Activated naive CD4-positive, alpha-beta T cell treated with anti-CD3 and anti-CD28 coated beads for 36 hours (primary cell): ENCODE results near the gene CLMN. TPM values are rescaled to one million over a fixed set of nuclear protein-coding genes. Genes with fewer than 3 reads are reported as not detected.
A peak's percentile ranks its signal among the peaks of the same experiment; 100 is the strongest.

Experiments
- CTCF ChIA-PET: fragments of 350-600 bp; sonication (Branson Sonifier 250); formaldehyde crosslinking; loops from one replicate; lab custom pipeline; 2021; ENCODE audit warnings: antibody characterized with exemption; lab: Charles Lee
- DNase-seq: peaks from one replicate; pipeline ENCODE4 v3.0.0-alpha.2; 2020
- H3K27ac Mint-ChIP-seq: one replicate; pipeline ENCODE4 v1.8.0; 2021; ENCODE audit warnings: mild to moderate bottlenecking, mixed read lengths
- H3K27me3 Mint-ChIP-seq: one replicate; pipeline ENCODE4 v1.8.0; 2021; ENCODE audit warnings: low read depth, mixed read lengths
- H3K36me3 Mint-ChIP-seq: one replicate; pipeline ENCODE4 v1.8.0; 2021; ENCODE audit warnings: low read depth, mixed read lengths
- H3K4me1 Mint-ChIP-seq: one replicate; pipeline ENCODE4 v1.8.0; 2021; ENCODE audit warnings: low read depth, mixed read lengths
- H3K4me3 Mint-ChIP-seq: one replicate; pipeline ENCODE4 v1.8.0; 2021; ENCODE audit warnings: mild to moderate bottlenecking, moderate library complexity, mixed read lengths
- H3K9me3 Mint-ChIP-seq: one replicate; pipeline ENCODE4 v1.8.0; 2021; ENCODE audit warnings: mixed read lengths
- intact Hi-C: fragments of 100-400 bp; cut with micrococcal nuclease; formaldehyde crosslinking; loops from one replicate; pipeline ENCODE4 v1.15.1; 2023
- total RNA-seq, 2 experiments: library from RNA; stranded (reverse); gene quantifications; one replicate each; pipeline ENCODE4 v1.2.3, GENCODE V29; 2021

The CLMN gene
- total RNA-seq, 2 experiments from 2014 or later: 1.9 to 2.6 TPM

DNA sequence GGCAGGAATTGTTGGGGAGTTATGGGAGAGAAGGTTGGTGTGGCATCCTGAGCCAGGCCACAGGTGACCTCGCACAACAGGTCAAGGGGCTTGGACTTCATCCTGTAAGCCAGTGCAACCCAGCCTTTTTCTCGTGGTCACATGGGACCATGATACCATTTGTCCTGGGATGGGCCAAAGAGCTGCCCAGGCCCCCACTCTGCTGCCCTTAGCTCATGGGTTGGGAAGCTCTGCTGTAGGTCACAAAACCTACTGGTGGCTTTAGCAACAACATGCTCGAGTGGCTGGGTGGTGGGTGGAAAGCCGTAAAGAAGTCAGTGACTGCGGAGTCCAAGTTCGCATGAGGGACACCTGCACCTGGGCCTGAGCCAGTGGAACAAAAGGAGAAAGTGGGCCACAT, 4.6 kb downstream of the CLMN start:
- H3K9me3 Mint-ChIP-seq: no peaks in the 10 kb centered on the region
- H3K4me3 Mint-ChIP-seq: no peak overlapping the region
- no peak overlapping the region for H3K27ac Mint-ChIP-seq
- H3K4me1 Mint-ChIP-seq: peaks cover 15% of the 10 kb centered on the region
- DNase-seq: no peak
- peaks cover 21% of the 10 kb centered on the region for H3K27me3 Mint-ChIP-seq
- no peaks in the 10 kb centered on the region for H3K36me3 Mint-ChIP-seq
- CTCF ChIA-PET: no interaction called here
- intact Hi-C loops: loop anchor here (5.0 kb wide), 2 partner anchors 48 to 158 kb away; partner anchors contain the start of gene DICER1

DNA sequence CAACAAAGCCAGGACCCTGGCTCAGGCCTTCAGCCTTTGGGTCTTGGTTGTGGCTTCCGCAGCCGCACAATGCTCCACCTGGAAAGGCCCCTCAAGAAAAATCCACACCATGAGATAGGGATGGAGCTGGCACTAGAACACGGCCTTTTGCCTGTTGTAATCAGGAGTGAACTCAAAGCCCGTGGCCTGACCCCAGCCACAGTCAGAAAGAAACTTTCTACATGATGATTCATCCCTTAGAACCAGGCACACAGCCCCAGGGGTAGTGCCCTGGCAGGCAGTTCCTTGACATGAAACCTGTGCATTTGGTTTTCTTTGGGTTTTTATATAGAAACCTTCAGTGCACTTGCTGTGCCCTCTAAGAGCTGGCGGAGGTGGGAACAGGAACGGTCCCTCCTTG, 5.1 kb downstream of the CLMN start:
- Mint-ChIP-seq H3K9me3 (no peaks in the 10 kb centered on the region), H3K4me3 (no peak overlapping the region), H3K4me1 (peaks cover 15% of the 10 kb centered on the region), H3K27me3 (peaks cover 21% of the 10 kb centered on the region), H3K36me3 (no peaks in the 10 kb centered on the region), H3K27ac (no peak overlapping the region)
- CTCF ChIA-PET: no interaction called here
- intact Hi-C loops: loop anchor here (5.0 kb wide), 3 partner anchors 47 to 218 kb away; partner anchors contain the start of gene DICER1
- peak; percentile 71 for DNase-seq

DNA sequence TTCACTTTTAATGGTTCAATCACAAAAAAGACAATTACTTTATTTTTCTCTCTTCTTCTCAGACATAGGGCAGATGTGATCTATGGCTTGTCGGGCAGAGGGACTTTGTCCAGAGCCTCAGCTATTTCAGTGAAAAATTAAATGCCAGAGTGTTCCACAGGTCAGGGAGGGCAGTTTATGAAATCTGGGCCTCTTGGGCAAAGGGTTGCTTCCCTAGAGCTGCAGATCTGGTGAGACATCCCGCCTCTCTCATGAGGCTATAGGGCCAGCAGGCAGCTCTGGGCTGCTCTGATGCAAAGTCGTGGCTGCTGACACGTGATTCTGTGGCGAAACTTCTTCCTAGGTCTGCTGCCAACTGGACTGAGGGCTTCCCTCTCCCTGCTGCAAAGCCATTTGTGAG, 6.0 kb downstream of the CLMN start:
- intact Hi-C loops: loop anchor here (5.0 kb wide), 1 partner anchor 219 kb away; no protein-coding TSS in a partner anchor
- no peak for DNase-seq
- Mint-ChIP-seq H3K27me3 (peaks cover 16% of the 10 kb centered on the region), H3K36me3 (no peaks in the 10 kb centered on the region), H3K27ac (no peak overlapping the region), H3K4me3 (no peak overlapping the region), H3K4me1 (peaks cover 9% of the 10 kb centered on the region), H3K9me3 (no peaks in the 10 kb centered on the region)
- CTCF ChIA-PET: interaction anchor here (0.6 kb wide), 1 partner anchor 246 kb away, joined by 5 read pairs; no protein-coding TSS in a partner anchor

GRCh38 chr14:95313190-95313589, 6.5 kb downstream of the CLMN start:
- intact Hi-C loops: loop anchor here (5.0 kb wide), 1 partner anchor 219 kb away; no protein-coding TSS in a partner anchor
- CTCF ChIA-PET: interaction anchor here (0.6 kb wide), 1 partner anchor 246 kb away, joined by 5 read pairs; no protein-coding TSS in a partner anchor

GRCh38 chr14:95312311-95312710, 7.4 kb downstream of the CLMN start:
- intact Hi-C loops: loop anchor here (5.0 kb wide), 1 partner anchor 220 kb away; no protein-coding TSS in a partner anchor
- H3K36me3 Mint-ChIP-seq: no peaks in the 10 kb centered on the region
- H3K27me3 Mint-ChIP-seq: peaks cover 9% of the 10 kb centered on the region
- H3K4me3 Mint-ChIP-seq: no peak overlapping the region
- no peaks in the 10 kb centered on the region for H3K9me3 Mint-ChIP-seq
- no peak overlapping the region for H3K27ac Mint-ChIP-seq
- peaks cover 9% of the 10 kb centered on the region for H3K4me1 Mint-ChIP-seq
- DNase-seq: no peak
- CTCF ChIA-PET: no interaction called here

More at GRCh38 chr14:95313190-95313589, 6.5 kb downstream of the CLMN start:
- Mint-ChIP-seq H3K4me1 (peaks cover 9% of the 10 kb centered on the region), H3K9me3 (no peaks in the 10 kb centered on the region), H3K27me3 (peaks cover 15% of the 10 kb centered on the region), H3K4me3 (no peak overlapping the region), H3K36me3 (no peaks in the 10 kb centered on the region), H3K27ac (no peak overlapping the region)
- no peak for DNase-seq

DNA sequence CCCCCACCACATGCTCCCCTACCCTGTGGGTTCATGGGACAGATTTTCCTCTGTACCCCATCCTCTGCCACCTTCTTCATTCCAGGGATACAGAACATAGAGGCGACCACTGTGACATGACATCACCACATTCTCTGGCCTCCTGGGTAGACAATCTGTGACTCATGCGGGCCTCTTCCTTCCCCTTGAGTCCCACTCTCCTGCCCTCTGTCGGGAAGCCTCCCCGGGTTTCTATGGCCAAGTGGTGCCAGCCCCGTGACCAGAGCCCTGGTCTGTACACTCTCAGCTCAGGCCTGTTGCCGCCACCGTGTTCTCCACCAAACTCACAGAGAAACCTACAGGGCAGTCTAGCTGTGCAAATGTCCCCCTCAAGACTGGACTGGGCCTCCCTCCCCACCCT, 8.0 kb downstream of the CLMN start:
- Mint-ChIP-seq H3K4me1 (peaks cover 9% of the 10 kb centered on the region), H3K36me3 (no peaks in the 10 kb centered on the region), H3K27ac (no peak overlapping the region), H3K4me3 (no peak overlapping the region), H3K27me3 (peaks cover 5% of the 10 kb centered on the region), H3K9me3 (no peaks in the 10 kb centered on the region)
- DNase-seq: no peak
- intact Hi-C loops: loop anchor here (5.0 kb wide), 1 partner anchor 221 kb away; no protein-coding TSS in a partner anchor
- CTCF ChIA-PET: no interaction called here

GRCh38 chr14:95310635-95311380, 8.9 kb downstream of the CLMN start:
- Mint-ChIP-seq H3K27me3 (peaks cover 2% of the 10 kb centered on the region), H3K4me1 (peaks cover 9% of the 10 kb centered on the region), H3K4me3 (no peak overlapping the region), H3K9me3 (no peaks in the 10 kb centered on the region), H3K36me3 (no peaks in the 10 kb centered on the region), H3K27ac (no peak overlapping the region)
- intact Hi-C loops: loop anchor here (5.0 kb wide), 1 partner anchor 221 kb away; no protein-coding TSS in a partner anchor
- CTCF ChIA-PET: no interaction called here
- no peak for DNase-seq

- no peak overlapping the region for H3K27ac Mint-ChIP-seq
- CTCF ChIA-PET: no interaction called here
- H3K4me1 Mint-ChIP-seq: peaks cover 4% of the 10 kb centered on the region
- no peak for DNase-seq
- peaks cover 2% of the 10 kb centered on the region for H3K27me3 Mint-ChIP-seq
- no peak overlapping the region for H3K4me3 Mint-ChIP-seq
- intact Hi-C loops: loop anchor here (5.0 kb wide), 1 partner anchor 223 kb away; no protein-coding TSS in a partner anchor
- H3K9me3 Mint-ChIP-seq: no peaks in the 10 kb centered on the region
- H3K36me3 Mint-ChIP-seq: no peaks in the 10 kb centered on the region
Measured at GRCh38 chr14:95309261-95310051, 10.3 kb downstream of the CLMN start.

DNA sequence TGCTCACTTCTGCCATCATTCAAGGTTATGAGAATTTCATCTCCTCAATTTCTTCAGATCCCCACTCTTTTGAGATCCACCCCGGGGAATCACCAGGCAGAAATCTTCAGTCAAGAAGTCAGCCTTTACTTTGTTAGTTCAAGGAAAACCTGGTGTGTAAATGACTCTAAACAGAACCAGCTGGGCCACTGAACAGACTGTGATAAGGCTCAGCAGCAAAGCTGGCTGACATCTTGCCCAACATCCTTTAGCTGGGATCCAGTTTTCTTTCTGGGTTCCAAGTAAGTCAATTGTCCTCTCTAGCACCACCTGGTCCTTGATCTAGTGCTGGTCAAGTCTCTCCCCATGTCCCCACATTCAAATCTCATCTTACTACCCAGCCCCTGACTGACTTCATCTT, 11.6 kb downstream of the CLMN start:
- Mint-ChIP-seq H3K27me3 (peaks cover 2% of the 10 kb centered on the region), H3K4me1 (no peaks in the 10 kb centered on the region), H3K4me3 (no peak overlapping the region), H3K9me3 (no peaks in the 10 kb centered on the region), H3K36me3 (no peaks in the 10 kb centered on the region), H3K27ac (no peak overlapping the region)
- no peak for DNase-seq
- CTCF ChIA-PET: no interaction called here
- intact Hi-C loops: no loop called here

DNA sequence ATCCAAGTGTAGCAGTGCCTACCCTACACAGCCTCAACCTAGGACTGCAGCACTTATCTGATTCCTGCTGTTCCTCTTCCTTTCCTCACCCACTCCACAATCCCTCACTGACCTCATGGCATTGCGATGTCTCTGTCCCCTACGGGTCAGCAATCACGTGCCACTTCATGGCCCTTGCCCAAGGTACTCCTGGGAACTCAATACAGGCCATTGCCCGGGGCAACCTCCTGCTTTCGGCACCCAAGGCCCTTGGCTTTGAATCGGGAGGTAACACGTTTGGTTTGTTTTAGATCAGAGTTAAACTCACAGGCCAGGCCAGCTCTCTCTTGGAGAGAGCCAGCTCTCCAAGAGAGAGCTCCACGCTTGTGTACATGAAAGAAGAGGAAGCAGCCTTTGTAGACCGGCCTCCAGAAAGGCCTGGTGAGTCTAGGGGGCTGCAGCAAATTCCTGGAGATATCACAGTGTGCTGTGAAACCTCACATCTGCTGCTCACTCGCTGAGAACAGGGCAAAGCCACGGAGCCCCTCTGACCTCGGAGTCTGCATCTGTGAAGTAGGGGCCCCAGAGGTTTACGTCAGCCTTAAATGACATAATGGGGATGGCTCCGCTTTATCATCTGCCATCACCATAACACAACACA, 12.2 kb downstream of the CLMN start:
- intact Hi-C loops: no loop called here
- CTCF ChIA-PET: interaction anchor here (0.6 kb wide), 1 partner anchor 219 kb away, joined by 3 read pairs; no protein-coding TSS in a partner anchor
- no peak overlapping the region for H3K27ac Mint-ChIP-seq
- no peaks in the 10 kb centered on the region for H3K9me3 Mint-ChIP-seq
- no peaks in the 10 kb centered on the region for H3K36me3 Mint-ChIP-seq
- no peak for DNase-seq
- peaks cover 5% of the 10 kb centered on the region for H3K27me3 Mint-ChIP-seq
- H3K4me3 Mint-ChIP-seq: no peak overlapping the region
- no peaks in the 10 kb centered on the region for H3K4me1 Mint-ChIP-seq

DNA sequence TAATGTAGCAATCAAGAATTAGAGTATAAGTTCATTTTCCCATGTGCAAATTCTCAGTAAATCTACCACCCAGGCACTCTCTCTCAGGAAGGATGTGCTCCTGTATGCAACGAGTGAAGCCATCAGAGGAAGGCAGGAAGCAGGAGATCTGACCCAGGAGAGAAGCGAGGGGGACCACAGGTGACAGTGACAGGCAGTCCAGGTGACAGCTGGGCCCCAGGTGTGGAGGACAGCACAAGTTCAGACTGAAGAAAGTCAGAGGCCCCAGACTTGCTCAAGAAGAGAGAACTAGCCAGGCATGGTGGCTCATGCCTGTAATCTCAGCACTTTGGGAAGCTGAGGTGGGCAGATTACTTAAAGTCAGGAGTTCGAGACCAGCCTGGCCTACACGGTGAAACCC, 13.8 kb downstream of the CLMN start:
- CTCF ChIA-PET: no interaction called here
- Mint-ChIP-seq H3K36me3 (no peaks in the 10 kb centered on the region), H3K4me3 (no peak overlapping the region), H3K4me1 (no peaks in the 10 kb centered on the region), H3K9me3 (no peaks in the 10 kb centered on the region), H3K27me3 (peaks cover 5% of the 10 kb centered on the region), H3K27ac (no peak overlapping the region)
- no peak for DNase-seq
- intact Hi-C loops: no loop called here

GRCh38 chr14:95305145-95305544, 14.6 kb downstream of the CLMN start:
- CTCF ChIA-PET: no interaction called here
- intact Hi-C loops: no loop called here
- H3K9me3 Mint-ChIP-seq: no peaks in the 10 kb centered on the region

More at GRCh38 chr14:95305145-95305544, 14.6 kb downstream of the CLMN start:
- no peak overlapping the region for H3K4me3 Mint-ChIP-seq
- H3K27me3 Mint-ChIP-seq: peaks cover 5% of the 10 kb centered on the region
- H3K4me1 Mint-ChIP-seq: no peaks in the 10 kb centered on the region
- no peaks in the 10 kb centered on the region for H3K36me3 Mint-ChIP-seq
- H3K27ac Mint-ChIP-seq: no peak overlapping the region
- no peak for DNase-seq
